ACC112 (cell line): Measurements from ENCODE around the gene HSPBP1.
"Not testable (repeated sequence)": the region's sequence is repeated elsewhere in the genome, so short reads cannot be mapped to it uniquely, and the experiment has no call there.

Experiments
- H2AFZ ChIP-seq: fragments of 200-600 bp; sonication (generic); one replicate; pipeline ENCODE4 v1.6.0; 2017; ENCODE audit warnings: antibody characterized with exemption, low read length; ENCODE audit not compliant: unreplicated experiment
- H3K27ac ChIP-seq: fragments of 200-600 bp; sonication (generic); 2 replicates; pipeline ENCODE4 v1.5.1; 2014; ENCODE audit warnings: low read depth, mild to moderate bottlenecking, antibody characterized with exemption, low read length, moderate library complexity
- H3K27me3 ChIP-seq: fragments of 200-600 bp; sonication (generic); 2 replicates; pipeline ENCODE4 v1.6.1; 2014; ENCODE audit warnings: mild to moderate bottlenecking, antibody characterized with exemption, low read length, moderate library complexity, mixed read lengths; ENCODE audit not compliant: insufficient read depth
- H3K36me3 ChIP-seq: fragments of 200-600 bp; sonication (generic); 2 replicates; pipeline ENCODE4 v1.6.1; 2016; ENCODE audit warnings: mild to moderate bottlenecking, antibody characterized with exemption, low read length, moderate library complexity, mixed read lengths; ENCODE audit not compliant: insufficient read depth
- H3K4me1 ChIP-seq: fragments of 200-600 bp; sonication (generic); one replicate; pipeline ENCODE4 v1.6.1; 2016; ENCODE audit warnings: low read length, mixed read lengths; ENCODE audit not compliant: insufficient read depth, unreplicated experiment, control insufficient read depth
- H3K4me3 ChIP-seq: fragments of 200-600 bp; sonication (generic); 2 replicates; pipeline ENCODE4 v1.5.1; 2014; ENCODE audit warnings: mild to moderate bottlenecking, low read depth, low read length
- H3K79me2 ChIP-seq: fragments of 200-600 bp; sonication (generic); one replicate; pipeline ENCODE4 v1.6.0; 2016; ENCODE audit warnings: low read length; ENCODE audit not compliant: control insufficient read depth, unreplicated experiment, insufficient read depth

Gene HSPBP1

GRCh38 chr19:55224679-55225414, 55.1 kb downstream of the HSPBP1 start:
- H3K27ac ChIP-seq, H3K79me2 ChIP-seq, H3K36me3 ChIP-seq, H3K4me1 ChIP-seq, H2AFZ ChIP-seq, H3K4me3 ChIP-seq, H3K27me3 ChIP-seq: not testable (repeated sequence)

GRCh38 chr19:55224038-55224665, 55.8 kb downstream of the HSPBP1 start:
- no peak overlapping the region for H3K4me3 ChIP-seq
- H3K27ac ChIP-seq = no peak overlapping the region
- no peaks in the 10 kb centered on the region for H3K36me3 ChIP-seq
- no peaks in the 10 kb centered on the region for H3K79me2 ChIP-seq
- no peak overlapping the region for H2AFZ ChIP-seq
- H3K27me3 ChIP-seq = no peaks in the 10 kb centered on the region
- no peaks in the 10 kb centered on the region for H3K4me1 ChIP-seq

- Histone ChIP-seq H3K79me2 (no peaks in the 10 kb centered on the region), H3K27ac (no peak overlapping the region), H3K4me3 (no peak overlapping the region), H3K4me1 (no peaks in the 10 kb centered on the region), H3K36me3 (no peaks in the 10 kb centered on the region), H3K27me3 (no peaks in the 10 kb centered on the region), H2AFZ (no peak overlapping the region)
Measured at GRCh38 chr19:55223291-55224037, 56.4 kb downstream of the HSPBP1 start.

DNA sequence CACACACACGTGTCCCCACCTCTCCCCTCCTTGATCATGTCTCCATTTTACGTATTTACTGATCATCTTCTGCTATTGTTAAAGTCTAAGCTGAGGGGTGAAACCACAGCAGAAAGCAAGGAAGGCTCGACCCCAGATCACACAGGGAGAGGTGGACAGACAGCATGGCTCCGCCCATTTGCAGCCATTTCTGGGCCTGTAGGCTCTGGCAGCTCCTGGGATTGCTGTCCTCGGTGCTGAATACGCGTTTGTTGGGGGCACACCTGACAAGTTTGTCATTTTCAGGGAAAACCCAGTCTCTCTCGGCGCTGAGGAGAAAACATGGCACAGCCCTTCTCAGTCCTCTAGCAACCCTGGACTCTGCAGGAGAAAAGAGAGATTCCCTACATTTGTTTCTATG, 59.4 kb downstream of the HSPBP1 start:
- Histone ChIP-seq H2AFZ (no peak overlapping the region), H3K4me1 (no peaks in the 10 kb centered on the region)

GRCh38 chr19:55216461-55217198, 63.3 kb downstream of the HSPBP1 start:
- Histone ChIP-seq H3K4me3 (peak overlapping the region; percentile 68), H3K27me3 (no peaks in the 10 kb centered on the region), H3K79me2 (no peaks in the 10 kb centered on the region), H2AFZ (no peak overlapping the region), H3K4me1 (no peaks in the 10 kb centered on the region), H3K27ac (peak overlapping the region; percentile 78), H3K36me3 (no peaks in the 10 kb centered on the region)

More for the DNA sequence above, 59.4 kb downstream of the HSPBP1 start:
- no peaks in the 10 kb centered on the region for H3K79me2 ChIP-seq
- H3K4me3 ChIP-seq = no peak overlapping the region
- H3K27ac ChIP-seq = no peak overlapping the region
- no peaks in the 10 kb centered on the region for H3K36me3 ChIP-seq
- H3K27me3 ChIP-seq = no peaks in the 10 kb centered on the region

DNA sequence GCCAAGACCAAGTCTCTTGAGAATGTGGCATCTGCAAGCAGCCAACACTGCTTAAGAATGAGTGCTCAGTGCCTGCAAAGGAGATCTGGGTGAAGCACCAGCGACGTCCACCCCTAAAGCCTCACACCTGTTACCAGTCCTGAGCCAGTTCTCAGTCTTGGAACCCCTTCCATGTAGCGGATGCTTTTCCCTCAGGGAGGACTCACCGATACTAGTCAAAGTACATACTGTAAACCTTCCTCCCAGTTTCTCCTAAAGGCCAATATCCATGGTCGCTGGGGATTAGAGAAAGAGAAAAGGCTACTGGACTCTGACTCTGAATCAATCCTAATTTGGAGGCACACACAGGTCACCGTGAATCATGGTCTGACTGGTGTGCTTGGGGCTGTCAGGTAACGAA, 66.4 kb downstream of the HSPBP1 start:
- peaks cover 14% of the 10 kb centered on the region for H3K4me1 ChIP-seq
- H3K27me3 ChIP-seq = no peaks in the 10 kb centered on the region
- H3K79me2 ChIP-seq = no peaks in the 10 kb centered on the region
- H2AFZ ChIP-seq = no peak overlapping the region
- H3K36me3 ChIP-seq = no peaks in the 10 kb centered on the region
- H3K4me3 ChIP-seq = no peak overlapping the region
- no peak overlapping the region for H3K27ac ChIP-seq

DNA sequence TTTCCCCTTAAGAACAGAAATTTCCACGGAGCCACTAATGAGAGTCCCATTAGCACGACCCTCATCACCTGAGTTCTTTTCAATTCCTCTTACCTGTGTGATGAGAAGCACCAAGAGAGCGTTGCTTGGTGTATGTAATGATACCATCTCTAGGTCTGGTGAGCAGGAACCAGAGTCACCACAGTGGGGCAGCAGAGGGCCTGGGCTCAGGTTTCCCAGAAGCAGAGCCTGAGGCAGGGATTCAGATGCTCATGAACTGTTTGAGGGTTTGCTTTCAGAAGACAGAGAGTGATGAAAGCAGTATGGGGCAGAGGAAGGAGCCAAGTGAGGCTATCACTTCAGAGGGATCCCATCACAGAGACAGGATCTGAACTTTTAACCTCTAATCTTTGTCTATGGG, 67.5 kb downstream of the HSPBP1 start:
- H3K36me3 ChIP-seq = no peaks in the 10 kb centered on the region
- no peaks in the 10 kb centered on the region for H3K79me2 ChIP-seq
- H3K4me3 ChIP-seq = no peak overlapping the region
- H2AFZ ChIP-seq = no peak overlapping the region
- no peak overlapping the region for H3K27ac ChIP-seq
- no peaks in the 10 kb centered on the region for H3K27me3 ChIP-seq
- H3K4me1 ChIP-seq = peaks cover 14% of the 10 kb centered on the region
